GM18502 (cell line): Measurements from ENCODE around the gene ILDR1.

Experiments
- ATAC-seq: cut with Tn5 transposase; IDR thresholded peaks from one replicate; pipeline ENCODE4 v1.9.1; 2021; ENCODE audit warnings: mild to moderate bottlenecking; ENCODE audit not compliant: unreplicated experiment, poor library complexity

The ILDR1 gene

GRCh38 chr3:121995161-121996137 is 26.6 kb downstream of the ILDR1 start:
- ATAC-seq = peak; percentile 53

- no peak for ATAC-seq
Observed at GRCh38 chr3:121994551-121994950, 27.5 kb downstream of the ILDR1 start.

- peak; percentile 67 for ATAC-seq
Observed at GRCh38 chr3:121992601-121993560, 29.2 kb downstream of the ILDR1 start.

- ATAC-seq = no peak
Observed at GRCh38 chr3:121989943-121990342, 32.1 kb downstream of the ILDR1 start.

GRCh38 chr3:121988146-121988545 is 33.9 kb downstream of the ILDR1 start:
- ATAC-seq = no peak

GRCh38 chr3:121985846-121986245 is 36.2 kb downstream of the ILDR1 start:
- ATAC-seq = no peak

GRCh38 chr3:121981473-121981872 is 40.6 kb downstream of the ILDR1 start:
- no peak for ATAC-seq

- peak; percentile 24 for ATAC-seq
Observed at GRCh38 chr3:121980450-121980796, 41.6 kb downstream of the ILDR1 start.

- peak; percentile 72 for ATAC-seq
Observed at GRCh38 chr3:121979734-121980449, 42.2 kb downstream of the ILDR1 start.

GRCh38 chr3:121979246-121979645 is 42.8 kb downstream of the ILDR1 start:
- ATAC-seq = no peak

GRCh38 chr3:121976727-121977126 is 45.3 kb downstream of the ILDR1 start:
- no peak for ATAC-seq

GRCh38 chr3:121975702-121976302 is 46.2 kb downstream of the ILDR1 start:
- no peak for ATAC-seq

GRCh38 chr3:121974601-121975111 is 47.4 kb downstream of the ILDR1 start:
- ATAC-seq = no peak

GRCh38 chr3:121970047-121970446 is 52.0 kb downstream of the ILDR1 start:
- ATAC-seq = no peak

GRCh38 chr3:121969631-121970030 is 52.4 kb downstream of the ILDR1 start:
- no peak for ATAC-seq

- ATAC-seq = no peak
Observed at GRCh38 chr3:121963608-121964007, 58.4 kb downstream of the ILDR1 start.

- no peak for ATAC-seq
Observed at GRCh38 chr3:121962443-121962842, 59.6 kb downstream of the ILDR1 start.

- no peak for ATAC-seq
Observed at GRCh38 chr3:121961283-121961682, 60.8 kb downstream of the ILDR1 start.

GRCh38 chr3:121958801-121959200 is 63.2 kb downstream of the ILDR1 start:
- ATAC-seq = no peak
